Loucy (cell line): ENCODE data around the gene TCTN2.

ENCODE experiments used
- H2AFZ ChIP-seq: fragments of 200-600 bp; sonication (generic); 2 replicates; pipeline ENCODE4 v1.6.0; 2016; ENCODE audit warnings: antibody characterized with exemption, mild to moderate bottlenecking, low read length, moderate library complexity
- H3F3A ChIP-seq: fragments of 200-600 bp; 2 replicates; pipeline ENCODE4 v1.6.0; 2016; ENCODE audit warnings: antibody characterized with exemption, low read depth, mild to moderate bottlenecking
- H3K27me3 ChIP-seq: fragments of 200-600 bp; sonication (generic); 2 replicates; pipeline ENCODE4 v1.6.1; 2014; ENCODE audit warnings: low read length, mild to moderate bottlenecking; ENCODE audit not compliant: insufficient read depth, poor library complexity, severe bottlenecking
- H3K36me3 ChIP-seq: fragments of 200-600 bp; sonication (generic); 2 replicates; pipeline ENCODE4 v1.6.1; 2016; ENCODE audit warnings: low read length; ENCODE audit not compliant: insufficient read depth
- H3K4me1 ChIP-seq: fragments of 200-600 bp; sonication (generic); 2 replicates; pipeline ENCODE4 v1.5.1; 2014; ENCODE audit warnings: low read length, mild to moderate bottlenecking; ENCODE audit not compliant: insufficient read depth, poor library complexity, severe bottlenecking
- H3K4me2 ChIP-seq: fragments of 200-600 bp; sonication (generic); 2 replicates; pipeline ENCODE4 v1.6.0; 2014; ENCODE audit warnings: antibody characterized with exemption, low read length, low read depth, mild to moderate bottlenecking; ENCODE audit not compliant: poor library complexity, severe bottlenecking
- H3K4me3 ChIP-seq: fragments of 200-600 bp; sonication (generic); 2 replicates; pipeline ENCODE4 v1.5.1; 2014; ENCODE audit warnings: low read length, mild to moderate bottlenecking, mixed read lengths; ENCODE audit not compliant: poor library complexity, severe bottlenecking
- H3K79me2 ChIP-seq: fragments of 200-600 bp; sonication (generic); 2 replicates; pipeline ENCODE4 v1.6.1; 2014; ENCODE audit warnings: low read length; ENCODE audit not compliant: insufficient read depth
- H3K9ac ChIP-seq: fragments of 200-600 bp; sonication (generic); 2 replicates; pipeline ENCODE4 v1.6.0; 2014; ENCODE audit warnings: mild to moderate bottlenecking, low read depth, low read length, moderate library complexity; ENCODE audit not compliant: poor library complexity, severe bottlenecking
- H3K9me2 ChIP-seq: fragments of 200-600 bp; sonication (generic); replicated peaks from 2 replicates; pipeline ENCODE4 v1.6.1; 2016; ENCODE audit warnings: low read depth, low read length, mixed read lengths
- H3K9me3 ChIP-seq: fragments of 200-600 bp; sonication (generic); 2 replicates; pipeline ENCODE4 v1.6.1; 2014; ENCODE audit warnings: mild to moderate bottlenecking, antibody characterized with exemption, low read length, low read depth; ENCODE audit not compliant: insufficient read depth
- H4K20me1 ChIP-seq: fragments of 200-600 bp; sonication (generic); 2 replicates; pipeline ENCODE4 v1.6.0; 2014; ENCODE audit warnings: antibody characterized with exemption, low read length, mild to moderate bottlenecking; ENCODE audit not compliant: insufficient read depth, poor library complexity, severe bottlenecking
- CTCF ChIP-seq: fragments of 200-600 bp; sonication (generic); conservative IDR thresholded peaks from 2 replicates; pipeline ENCODE4 v1.5.1; 2014; ENCODE audit warnings: mild to moderate bottlenecking, antibody characterized with exemption, low read length
- EZH2phosphoT487 ChIP-seq: fragments of 200-600 bp; IDR thresholded peaks from 2 replicates; pipeline ENCODE4 v1.6.1; 2018; ENCODE audit warnings: antibody characterized with exemption, mild to moderate bottlenecking, moderate library complexity, borderline replicate concordance

Gene TCTN2

GRCh38 chr12:123757561-123757960, 86.6 kb downstream of the TCTN2 start:
- H4K20me1 ChIP-seq = no peaks in the 10 kb centered on the region
- no peaks in the 10 kb centered on the region for H3K27me3 ChIP-seq
- H3K4me3 ChIP-seq = no peak overlapping the region
- no peaks in the 10 kb centered on the region for H3F3A ChIP-seq
- H3K9me3 ChIP-seq = no peaks in the 10 kb centered on the region
- TF ChIP-seq CTCF (no peak), EZH2phosphoT487 (no peak)
- peaks cover 15% of the 10 kb centered on the region; the same call in 1 of the 2 replicates for H3K36me3 ChIP-seq
- H3K4me2 ChIP-seq = no peak overlapping the region
- H3K4me1 ChIP-seq = no peaks in the 10 kb centered on the region
- H2AFZ ChIP-seq = no peak overlapping the region
- no peaks in the 10 kb centered on the region for H3K79me2 ChIP-seq
- H3K9ac ChIP-seq = no peak overlapping the region
- no peaks in the 10 kb centered on the region for H3K9me2 ChIP-seq
